Stimulated activated CD4-positive, alpha-beta T cell treated with anti-CD3 and anti-CD28 coated beads, TNF-alpha, amount 100 ng/mL, for 1 hour (primary cell): Measurements from ENCODE around the gene TRIM36.

Experiments used
- DNase-seq, 3 donors: peaks; one replicate each; pipeline ENCODE4 v3.0.0-alpha.2; 2020; ENCODE audit warnings: low read depth in 3 of 3, low spot score in 1 of 3

Gene TRIM36

GRCh38 chr5:115079924-115080623 lies 89.6 kb downstream of the TRIM36 start:
- DNase-seq = no peak
